ENCODE results near the gene AASDH. TPM values are rescaled to one million over a fixed set of nuclear protein-coding genes. Genes with fewer than 3 reads are reported as not detected.

Gene AASDH
- total and polyA plus RNA-seq, 2 of the 4 experiments (the other 2 are of a cell fraction): 4.7 to 12.0 TPM

DNA sequence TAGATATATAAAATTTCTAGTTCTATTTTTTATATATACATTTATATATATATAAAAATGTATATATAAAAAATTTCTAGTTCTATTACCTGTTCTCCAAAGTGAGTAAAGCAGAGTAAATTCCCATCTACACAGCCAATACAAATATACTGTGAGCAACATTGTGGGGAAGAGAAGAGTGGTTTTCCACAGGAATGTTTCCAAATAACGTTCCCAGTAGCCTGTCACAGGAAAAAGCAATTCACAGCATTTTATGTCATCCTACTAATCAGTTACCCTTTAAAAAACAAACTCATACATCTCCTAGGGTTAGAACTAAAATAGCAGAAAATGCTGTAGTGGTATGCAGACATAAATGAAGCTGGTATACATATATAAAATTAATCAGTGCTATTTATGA, 44.5 kb downstream of the AASDH start:
- no peak overlapping the region for H2BK20ac ChIP-seq (ENCODE audit: low read depth, low read length)
- no peak overlapping the region for H3K23ac ChIP-seq (ENCODE audit: low read depth, low read length)
- no peak for TF ChIP-seq MAFK (IDR thresholded peaks at IDR 0.05; ENCODE audit: low read depth, low read length)
- TF ChIP-seq CHD1 (IDR thresholded peaks at IDR 0.05; ENCODE audit: low read depth, low read length): no peak
- no peak for TF ChIP-seq FOS (IDR thresholded peaks at IDR 0.05; ENCODE audit: low read depth, low read length)
- no peak for TF ChIP-seq CTCF (conservative IDR thresholded peaks at IDR 0.05; ENCODE audit: low read depth, low read length)
- TF ChIP-seq, protein P1, sequence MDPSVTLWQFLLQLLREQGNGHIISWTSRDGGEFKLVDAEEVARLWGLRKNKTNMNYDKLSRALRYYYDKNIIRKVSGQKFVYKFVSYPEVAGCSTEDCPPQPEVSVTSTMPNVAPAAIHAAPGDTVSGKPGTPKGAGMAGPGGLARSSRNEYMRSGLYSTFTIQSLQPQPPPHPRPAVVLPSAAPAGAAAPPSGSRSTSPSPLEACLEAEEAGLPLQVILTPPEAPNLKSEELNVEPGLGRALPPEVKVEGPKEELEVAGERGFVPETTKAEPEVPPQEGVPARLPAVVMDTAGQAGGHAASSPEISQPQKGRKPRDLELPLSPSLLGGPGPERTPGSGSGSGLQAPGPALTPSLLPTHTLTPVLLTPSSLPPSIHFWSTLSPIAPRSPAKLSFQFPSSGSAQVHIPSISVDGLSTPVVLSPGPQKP (IDR thresholded peaks at IDR 0.05; ENCODE audit: borderline replicate concordance, low read depth, low read length): no peak
- no peak for TF ChIP-seq RAD21 (IDR thresholded peaks at IDR 0.05; ENCODE audit: low read length)
- no peak overlapping the region for H3K9ac ChIP-seq (ENCODE audit: low read depth, low read length)
- H3K4me2 ChIP-seq (ENCODE audit: low read depth, low read length): no peak overlapping the region
- H2BK5ac ChIP-seq (ENCODE audit: low read depth, low read length, poor library complexity, severe bottlenecking): no peak overlapping the region
- peaks cover under 1% of the 10 kb centered on the region; the same call in 1 of the 2 replicates for H3K9me3 ChIP-seq (ENCODE audit: control insufficient read depth, insufficient read depth, low read length)
- no peaks in the 10 kb centered on the region for H3K27me3 ChIP-seq (ENCODE audit: control insufficient read depth, insufficient read depth, low read length)
- intact Hi-C loops (cut with micrococcal nuclease): no loop called here
- H4K91ac ChIP-seq (ENCODE audit: insufficient read depth, low read depth, low read length): no peak overlapping the region
- H4K20me1 ChIP-seq (ENCODE audit: insufficient read depth, low read length): no peaks in the 10 kb centered on the region
- H3K4ac ChIP-seq (ENCODE audit: low read depth, low read length): no peak overlapping the region
- H3K56ac ChIP-seq (ENCODE audit: extremely low read depth, insufficient read depth, low read length): no peak overlapping the region
- no peak overlapping the region for H2AK9ac ChIP-seq (replicated peaks; ENCODE audit: low read depth, low read length, poor library complexity)
- no peak overlapping the region for H2AK5ac ChIP-seq (ENCODE audit: low read depth, low read length)
- no peak overlapping the region for H3K18ac ChIP-seq (ENCODE audit: low read depth, low read length)
- H4K5ac ChIP-seq (ENCODE audit: low read depth, low read length): no peak overlapping the region
- no peak overlapping the region for H3K14ac ChIP-seq (replicated peaks; ENCODE audit: low read depth, low read length)
- no peak overlapping the region for H3K4me3 ChIP-seq (ENCODE audit: insufficient read depth, low read depth, low read length)
- peaks cover 2% of the 10 kb centered on the region; the same call in 1 of the 2 replicates for H3K36me3 ChIP-seq (ENCODE audit: control insufficient read depth, insufficient read depth, low read length)
- ChIA-PET CTCF (no interaction called here), POLR2A (ENCODE audit: unreplicated experiment) (no interaction called here)
- ATAC-seq (ENCODE audit: low read depth) (no peak), DNase-seq (no peak)
- no CpG with 5 or more reads among the region's 1 CpG for WGBS, 2 experiments (ENCODE audit: extremely low coverage in 2 of 2, insufficient read length in 1 of 2)
- no peak overlapping the region for H4K8ac ChIP-seq (ENCODE audit: low read depth in 2 of 2, low read length in 2 of 2)
- H2BK120ac ChIP-seq (ENCODE audit: low read depth, low read length): no peak overlapping the region
- no TSS peak for BruUV-seq (replicated peaks)
- dilution Hi-C loops (cut with HindIII; ENCODE audit: low sequenced_read_pairs, unreplicated experiment): no loop called here
- H3K9me1 ChIP-seq (ENCODE audit: insufficient read depth, low read length): no peaks in the 10 kb centered on the region
- H3K27ac ChIP-seq (ENCODE audit: insufficient read depth, low read length): no peak overlapping the region
- in situ Hi-C loops (cut with MboI; ENCODE audit: low sequenced_read_pairs): no loop called here
- no peaks in the 10 kb centered on the region for H3K79me1 ChIP-seq (ENCODE audit: low read depth in 1 of 2, low read length in 2 of 2)
- H3K4me1 ChIP-seq (ENCODE audit: control insufficient read depth, insufficient read depth, low read length): no peaks in the 10 kb centered on the region
- H2BK15ac ChIP-seq (ENCODE audit: low read depth, low read length): no peak overlapping the region
- no peak overlapping the region for H2AFZ ChIP-seq (replicated peaks; ENCODE audit: low read length, poor library complexity)

All from IMR-90 (cell line).